Ureter (tissue), 1 donor: ENCODE results near the gene RNF151. TPM values are rescaled to one million over a fixed set of nuclear protein-coding genes. Genes with fewer than 3 reads are reported as not detected.
A peak's percentile ranks its signal among the peaks of the same experiment; 100 is the strongest.

Experiments used
- DNase-seq: peaks from one replicate; pipeline ENCODE4 v3.0.0-alpha.2; 2020; ENCODE audit warnings: low spot score
- total RNA-seq: library from RNA; stranded (reverse); gene quantifications from one replicate; pipeline ENCODE4 v1.2.4, GENCODE V29; 2023
- donor health status: DM: yes; HTN: yes; CAD: no.

The RNF151 gene
- total RNA-seq, 1 donor from 2014 or later: not detected

- DNase-seq: no peak
Observed at GRCh38 chr16:1991588-1991947, 24.9 kb downstream of the RNF151 start.

GRCh38 chr16:1991948-1992703 is 25.5 kb downstream of the RNF151 start:
- peak; percentile 94 for DNase-seq

- no peak for DNase-seq
Observed at GRCh38 chr16:1992704-1993317, 26.2 kb downstream of the RNF151 start.

- DNase-seq: no peak
Observed at GRCh38 chr16:1993731-1994131, 27.1 kb downstream of the RNF151 start.

- DNase-seq: no peak
Observed at GRCh38 chr16:1997494-1998359, 31.1 kb downstream of the RNF151 start.

- no peak for DNase-seq
Observed at GRCh38 chr16:1998360-1998835, 31.7 kb downstream of the RNF151 start.

GRCh38 chr16:1998852-1999801 is 32.5 kb downstream of the RNF151 start:
- no peak for DNase-seq

- no peak for DNase-seq
Observed at GRCh38 chr16:1999866-2000514, 33.3 kb downstream of the RNF151 start.

- no peak for DNase-seq
Observed at GRCh38 chr16:2001035-2001434, 34.4 kb downstream of the RNF151 start.

- no peak for DNase-seq
Observed at GRCh38 chr16:2001456-2002355, 35.0 kb downstream of the RNF151 start.

GRCh38 chr16:2002406-2003230 is 36.0 kb downstream of the RNF151 start:
- DNase-seq: no peak

- no peak for DNase-seq
Observed at GRCh38 chr16:2003231-2003826, 36.7 kb downstream of the RNF151 start.

- peak; percentile 84 for DNase-seq
Observed at GRCh38 chr16:2003827-2004641, 37.4 kb downstream of the RNF151 start.

GRCh38 chr16:2004795-2005517 is 38.3 kb downstream of the RNF151 start:
- DNase-seq: no peak

- no peak for DNase-seq
Observed at GRCh38 chr16:2005646-2006045, 39.0 kb downstream of the RNF151 start.

GRCh38 chr16:2006317-2006716 is 39.7 kb downstream of the RNF151 start:
- DNase-seq: no peak
